ENCODE data around the gene KCNJ6.

KCNJ6 gene

DNA sequence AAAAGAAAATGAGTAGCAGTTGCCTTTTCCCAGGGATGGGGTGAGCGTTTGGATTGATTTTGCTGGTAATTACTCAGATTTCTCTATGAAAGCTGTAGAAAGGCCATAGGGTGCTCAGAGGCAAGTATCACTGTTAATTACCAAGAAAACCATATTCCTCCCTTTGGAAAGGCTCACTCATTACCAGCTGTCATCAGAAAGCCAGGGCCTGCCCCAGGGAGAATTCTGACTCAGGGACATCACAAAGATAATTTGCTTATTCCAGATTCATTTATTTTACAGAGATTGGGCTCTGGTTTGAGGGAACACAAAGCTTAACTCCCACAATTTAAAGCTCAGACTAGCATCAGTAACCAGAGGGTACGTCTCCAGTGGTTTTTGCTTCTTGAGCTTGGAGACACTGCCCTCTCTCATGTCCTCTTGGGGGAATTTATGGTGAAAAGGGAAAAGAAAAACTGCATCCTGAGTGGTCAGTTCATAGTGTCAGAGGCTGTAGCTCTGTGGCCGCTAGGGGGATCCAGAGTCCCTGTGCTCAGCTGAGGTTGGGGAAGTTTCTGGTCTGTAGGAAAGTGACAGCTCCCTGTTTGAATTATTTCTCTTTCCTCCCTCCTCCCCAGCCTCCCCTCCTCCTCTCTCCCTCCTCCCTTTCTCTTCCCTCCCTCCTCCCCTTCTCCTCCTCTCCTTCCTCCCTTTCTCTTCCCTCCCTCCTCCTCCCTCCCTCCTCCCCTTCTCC is 204.3 kb downstream of the KCNJ6 start:
- DNase-seq = peak; percentile 76

GRCh38 chr21:37711286-37711829 is 204.9 kb downstream of the KCNJ6 start:
- DNase-seq = peak; percentile 6

DNA sequence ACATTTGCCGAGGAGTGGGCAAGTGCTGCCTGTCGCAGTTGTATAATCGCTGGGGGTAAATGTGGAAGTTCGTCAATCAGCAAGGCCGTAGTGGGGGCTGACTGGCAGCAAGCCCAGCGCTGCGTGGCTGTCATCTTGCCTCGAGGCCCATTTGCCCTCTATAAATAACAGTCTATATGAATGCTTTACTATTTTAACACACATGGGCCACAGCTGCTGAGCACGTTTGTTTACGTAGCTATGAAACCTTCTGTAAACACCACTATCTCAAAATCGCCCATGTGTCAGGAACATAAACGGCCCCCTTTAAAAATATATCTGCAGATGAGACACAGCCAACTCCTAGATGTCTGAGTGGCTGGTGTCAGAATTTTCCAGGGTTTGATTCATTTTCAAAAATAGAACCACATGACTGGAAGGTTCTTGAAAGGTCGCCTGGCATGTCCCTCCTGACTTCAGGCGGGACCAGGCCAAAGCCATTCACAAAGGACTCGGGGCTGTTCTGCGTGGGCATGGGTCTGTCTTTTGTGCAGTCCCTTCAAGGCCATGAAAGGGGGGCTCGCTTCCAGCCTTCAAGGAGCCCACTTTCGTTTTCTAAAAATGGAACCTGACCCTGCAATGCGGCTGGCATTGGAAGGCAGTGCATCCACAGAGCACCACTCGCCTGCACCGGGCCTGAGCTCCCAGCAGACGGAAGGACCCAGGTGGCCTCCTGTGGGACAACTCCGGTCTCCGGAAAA is 205.5 kb downstream of the KCNJ6 start:
- peak; percentile 31 for DNase-seq

DNA sequence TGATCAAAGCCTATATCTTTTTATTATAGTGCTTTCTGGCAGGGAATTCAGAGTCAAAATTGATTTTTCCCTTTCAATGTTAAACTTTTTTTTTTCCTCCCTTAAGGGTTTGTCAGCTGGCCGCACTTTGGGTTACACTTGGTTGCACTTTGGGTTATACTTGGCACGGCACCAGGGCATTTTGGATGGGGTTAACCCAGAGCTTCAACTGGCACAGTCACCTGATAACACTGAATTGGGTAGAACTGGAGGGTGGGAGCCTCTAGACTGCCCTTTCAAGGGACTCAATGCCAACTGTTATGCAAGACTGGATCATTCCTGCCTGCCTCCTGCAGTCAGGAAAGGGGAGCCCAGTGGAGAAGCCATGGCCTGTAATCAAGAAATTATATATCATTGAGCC is 211.5 kb downstream of the KCNJ6 start:
- DNase-seq = no peak

- DNase-seq = no peak
Observed at GRCh38 chr21:37702241-37702640, 214.0 kb downstream of the KCNJ6 start.

GRCh38 chr21:37700641-37701202 is 215.5 kb downstream of the KCNJ6 start:
- peak; percentile 87 for DNase-seq

- no peak for DNase-seq
Observed at GRCh38 chr21:37699024-37699775, 217.1 kb downstream of the KCNJ6 start.

- no peak for DNase-seq
Observed at GRCh38 chr21:37696936-37697335, 219.3 kb downstream of the KCNJ6 start.

GRCh38 chr21:37695111-37695510 is 221.1 kb downstream of the KCNJ6 start:
- no peak for DNase-seq

DNA sequence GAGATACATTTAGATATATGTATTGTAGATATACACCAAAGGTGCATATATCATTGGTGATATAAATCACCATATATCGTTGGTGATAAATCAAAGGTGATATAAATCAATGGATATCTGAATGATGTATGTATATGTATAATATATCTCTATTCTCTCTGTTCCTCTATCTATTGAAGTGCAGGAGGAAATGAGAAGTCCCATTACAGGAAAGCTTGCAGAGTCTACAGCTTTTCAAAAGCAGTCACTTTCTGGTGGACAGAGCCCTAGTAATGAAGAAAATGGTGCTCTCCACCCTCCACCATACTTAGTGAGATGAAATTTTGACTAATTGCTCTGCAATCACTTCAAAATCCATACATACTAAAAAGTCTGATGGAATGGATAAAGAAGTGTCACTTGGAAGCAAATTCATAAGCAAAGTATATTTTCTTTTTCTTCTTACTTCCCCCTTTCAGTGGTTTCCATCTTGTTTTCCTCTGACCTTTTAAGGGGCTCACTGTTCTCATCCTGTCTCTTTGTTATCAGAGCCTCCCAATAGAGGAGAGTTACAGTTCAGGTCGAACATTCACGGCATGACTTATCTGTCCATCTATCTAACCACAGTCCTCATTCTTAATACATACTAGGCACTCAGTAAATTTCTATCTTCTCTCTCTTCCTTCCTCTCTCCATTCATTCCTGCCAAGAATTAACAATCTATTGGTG is 227.2 kb downstream of the KCNJ6 start:
- no peak for DNase-seq

DNA sequence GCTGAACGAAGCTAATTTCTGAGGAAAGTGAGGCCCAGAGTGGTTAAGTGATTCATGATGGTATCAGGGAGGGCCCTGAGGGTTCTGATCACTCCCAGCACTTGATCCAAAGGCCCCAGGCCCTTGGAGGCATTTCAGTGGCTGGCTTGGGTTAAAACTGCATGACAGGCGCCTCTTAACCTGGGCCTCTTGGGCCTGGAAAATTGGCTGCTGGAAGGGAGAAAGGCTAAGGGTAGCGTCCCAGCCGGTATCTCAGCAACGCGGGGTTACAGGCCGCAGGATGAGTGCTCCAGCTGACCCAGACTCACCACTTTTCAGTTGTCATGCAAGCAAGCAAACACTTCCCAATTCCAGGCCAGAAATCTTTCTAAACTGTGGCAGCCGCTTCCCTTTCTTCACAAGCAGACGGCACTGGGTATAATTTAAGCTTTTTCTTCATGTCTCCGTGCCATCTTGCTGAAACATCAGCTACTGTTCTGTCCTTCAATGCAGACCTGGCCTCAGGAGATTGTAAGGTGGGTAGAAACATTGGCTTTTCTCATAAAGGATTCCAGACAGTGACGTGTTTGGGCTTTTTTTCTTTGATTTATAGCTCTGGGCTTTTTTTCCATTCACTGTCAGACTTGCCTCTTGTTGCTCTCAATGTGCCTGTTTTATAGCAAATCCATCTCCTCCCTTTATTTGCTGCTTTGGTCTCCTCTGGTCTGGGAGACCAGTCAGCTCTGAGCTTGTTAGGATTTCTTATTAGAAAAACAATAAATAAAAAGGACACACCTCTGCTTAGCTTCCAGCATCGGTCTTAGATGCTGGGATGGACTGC is 229.1 kb downstream of the KCNJ6 start:
- DNase-seq = peak; percentile 35

DNA sequence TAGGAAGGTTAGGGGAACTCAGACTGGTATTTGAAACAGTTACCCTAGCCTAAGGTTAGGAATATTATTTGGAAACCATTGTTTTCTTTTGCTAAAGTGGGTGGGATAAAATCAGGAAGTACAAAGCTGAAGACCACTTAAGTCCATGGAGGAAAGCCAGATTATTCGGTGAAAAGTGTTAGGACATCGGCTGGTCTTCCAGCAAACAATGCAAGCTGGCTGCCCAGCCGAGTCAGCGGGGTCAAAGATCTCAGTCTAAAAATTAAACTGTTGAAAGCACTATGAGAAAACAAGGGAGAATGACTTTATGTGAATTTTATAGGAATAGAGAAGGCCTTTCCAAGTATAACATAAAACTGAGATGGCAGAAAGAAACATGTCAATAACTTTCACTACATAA is 231.7 kb downstream of the KCNJ6 start:
- no peak for DNase-seq

GRCh38 chr21:37684115-37684493 is 232.2 kb downstream of the KCNJ6 start:
- DNase-seq = no peak

GRCh38 chr21:37683396-37684114 is 232.7 kb downstream of the KCNJ6 start:
- no peak for DNase-seq

DNA sequence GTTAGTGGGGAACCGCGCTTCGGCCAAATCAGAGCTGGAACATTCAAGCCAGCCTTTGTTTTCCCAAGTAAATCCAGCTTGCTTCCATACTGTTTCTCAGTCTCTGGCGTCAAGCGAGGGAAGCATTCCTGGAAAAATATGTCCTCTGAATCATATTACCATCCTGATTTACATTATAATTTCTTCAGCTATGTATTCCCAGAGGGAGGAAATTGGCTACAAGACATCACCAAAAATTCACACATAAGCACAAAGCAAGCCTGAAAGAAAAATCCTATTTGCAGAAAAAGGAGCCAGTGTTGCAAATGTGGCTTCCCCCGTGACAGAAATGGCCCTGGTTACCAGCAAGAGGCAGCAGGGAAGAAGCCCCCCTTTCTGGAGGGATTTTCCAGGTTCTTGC is 233.3 kb downstream of the KCNJ6 start:
- DNase-seq = peak; percentile 86

- no peak for DNase-seq
Observed at GRCh38 chr21:37677006-37677405, 239.3 kb downstream of the KCNJ6 start.

- peak; percentile 32 for DNase-seq
Observed at GRCh38 chr21:37675202-37675801, 241.0 kb downstream of the KCNJ6 start.

DNA sequence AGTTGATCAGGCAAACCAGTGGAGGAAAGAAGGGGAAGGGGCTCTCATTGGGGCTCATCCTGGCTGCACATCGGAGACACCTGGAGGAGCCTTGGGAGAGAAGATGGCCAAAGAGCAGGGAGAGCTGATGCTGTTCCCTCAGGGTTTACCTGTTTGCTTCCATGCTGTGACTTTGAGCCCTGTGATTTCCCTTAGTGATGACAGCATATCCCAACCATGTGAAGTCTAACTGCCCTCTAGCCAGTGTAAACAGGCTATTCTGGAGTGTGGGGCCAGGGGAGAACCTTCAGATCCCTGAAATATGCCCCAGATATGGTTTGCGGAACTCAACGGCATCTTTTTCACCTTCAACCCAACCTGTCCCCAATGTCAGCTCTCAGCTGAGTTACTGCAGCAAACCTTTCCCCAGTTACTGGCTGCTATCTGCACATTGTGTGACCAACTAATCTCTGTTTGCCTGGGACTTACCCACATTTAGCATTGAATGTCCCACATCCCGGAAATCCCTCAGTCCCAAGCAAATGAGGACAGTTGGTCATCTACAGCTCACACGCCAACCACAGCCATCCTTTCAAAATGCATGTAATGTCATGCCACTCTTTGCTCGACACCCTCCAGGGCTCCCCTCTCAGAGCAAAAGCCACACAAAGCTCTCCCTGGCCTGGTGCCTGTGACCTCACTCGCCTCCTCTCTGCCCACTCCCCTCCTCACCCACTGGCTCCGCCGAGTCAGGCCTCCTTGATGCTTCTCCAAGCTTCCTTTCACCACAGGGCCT is 242.3 kb downstream of the KCNJ6 start:
- no peak for DNase-seq

GRCh38 chr21:37671381-37671780 is 244.9 kb downstream of the KCNJ6 start:
- DNase-seq = no peak

GRCh38 chr21:37670883-37671282 is 245.4 kb downstream of the KCNJ6 start:
- peak; percentile 87 for DNase-seq

All from fibroblast of upper back skin (primary cell).